ENCODE data around the gene RTN4RL1. TPM values are rescaled to one million over a fixed set of nuclear protein-coding genes. Genes with fewer than 3 reads are reported as not detected.

RTN4RL1 gene
- total and polyA plus RNA-seq, 9 of the 15 experiments (the other 6 are each of a cell fraction or from before 2014, with no cell fraction given), result 0.04 to 0.06 (median 0.04) TPM; not detected in 5

- CTCF ChIA-PET (ENCODE audit: low intra/inter-chr PET ratio), result no interaction called here
Observed at GRCh38 chr17:1940810-1941185, 84.3 kb downstream of the RTN4RL1 start.

More at GRCh38 chr17:1940810-1941185, 84.3 kb downstream of the RTN4RL1 start:
- Histone ChIP-seq H3K9me3 (replicated peaks; ENCODE audit: control insufficient read depth, insufficient read depth, low read depth, low read length) (no peaks in the 10 kb centered on the region), H3K4me2 (ENCODE audit: insufficient read depth, low read length) (no peak overlapping the region), H3K9me1 (ENCODE audit: control insufficient read depth, insufficient read depth, low read length) (no peaks in the 10 kb centered on the region), H3K9ac (ENCODE audit: insufficient read depth in 1 of 2, low read depth in 2 of 2, low read length in 2 of 2) (no peak overlapping the region; a peak in 1 of 4 replicates), H3K4me1 (replicated peaks in 1 of 2; ENCODE audit: control insufficient read depth in 2 of 2, insufficient read depth in 2 of 2, low read length in 2 of 2) (peaks cover 0 to 25% of the 10 kb centered on the region in 2 experiments; a peak in 1 of 5 replicates), H3K36me3 (ENCODE audit: control insufficient read depth, insufficient read depth, low read length) (no peaks in the 10 kb centered on the region), H3K79me2 (ENCODE audit: control insufficient read depth, insufficient read depth, low read length) (no peaks in the 10 kb centered on the region), H3K27ac (ENCODE audit: extremely low read depth, low read depth, low read length) (no peak overlapping the region), H4K20me1 (replicated peaks; ENCODE audit: control insufficient read depth, insufficient read depth, low read length) (no peaks in the 10 kb centered on the region), H3K4me3 (no peak overlapping the region), H2AFZ (ENCODE audit: low read depth, low read length) (no peak overlapping the region), H3K27me3 (ENCODE audit: control insufficient read depth in 2 of 2, insufficient read depth in 2 of 2, low read length in 2 of 2) (peaks cover 16 to 63% of the 10 kb centered on the region in 2 experiments; a peak in 4 of 5 replicates)
- WGBS (ENCODE audit: insufficient coverage, low coverage, missing lambda C conversion rate), result 2% methylated on average over 6 of the region's 10 CpGs
- DNase-seq (ENCODE audit: extremely low read depth in 1 of 4, low spot score in 3 of 4) (no peak), ATAC-seq (no peak), FAIRE-seq (no peak)
- in situ Hi-C loops (cut with MboI) (no loop called here), intact Hi-C loops (cut with micrococcal nuclease) (no loop called here)
- BruUV-seq (replicated peaks), result no TSS peak
- POLR2A ChIA-PET, result interaction anchor here (0.7 kb wide), 1 partner anchor 15 kb away, joined by 4 read pairs; no protein-coding TSS in a partner anchor
- TF ChIP-seq SREBF2 (CRISPR knock-in tag; IDR thresholded peaks at IDR 0.05), result no peak
- TF ChIP-seq SIRT6 (IDR thresholded peaks at IDR 0.05; ENCODE audit: low read depth, low read length), result no peak
- TF ChIP-seq, protein P1, sequence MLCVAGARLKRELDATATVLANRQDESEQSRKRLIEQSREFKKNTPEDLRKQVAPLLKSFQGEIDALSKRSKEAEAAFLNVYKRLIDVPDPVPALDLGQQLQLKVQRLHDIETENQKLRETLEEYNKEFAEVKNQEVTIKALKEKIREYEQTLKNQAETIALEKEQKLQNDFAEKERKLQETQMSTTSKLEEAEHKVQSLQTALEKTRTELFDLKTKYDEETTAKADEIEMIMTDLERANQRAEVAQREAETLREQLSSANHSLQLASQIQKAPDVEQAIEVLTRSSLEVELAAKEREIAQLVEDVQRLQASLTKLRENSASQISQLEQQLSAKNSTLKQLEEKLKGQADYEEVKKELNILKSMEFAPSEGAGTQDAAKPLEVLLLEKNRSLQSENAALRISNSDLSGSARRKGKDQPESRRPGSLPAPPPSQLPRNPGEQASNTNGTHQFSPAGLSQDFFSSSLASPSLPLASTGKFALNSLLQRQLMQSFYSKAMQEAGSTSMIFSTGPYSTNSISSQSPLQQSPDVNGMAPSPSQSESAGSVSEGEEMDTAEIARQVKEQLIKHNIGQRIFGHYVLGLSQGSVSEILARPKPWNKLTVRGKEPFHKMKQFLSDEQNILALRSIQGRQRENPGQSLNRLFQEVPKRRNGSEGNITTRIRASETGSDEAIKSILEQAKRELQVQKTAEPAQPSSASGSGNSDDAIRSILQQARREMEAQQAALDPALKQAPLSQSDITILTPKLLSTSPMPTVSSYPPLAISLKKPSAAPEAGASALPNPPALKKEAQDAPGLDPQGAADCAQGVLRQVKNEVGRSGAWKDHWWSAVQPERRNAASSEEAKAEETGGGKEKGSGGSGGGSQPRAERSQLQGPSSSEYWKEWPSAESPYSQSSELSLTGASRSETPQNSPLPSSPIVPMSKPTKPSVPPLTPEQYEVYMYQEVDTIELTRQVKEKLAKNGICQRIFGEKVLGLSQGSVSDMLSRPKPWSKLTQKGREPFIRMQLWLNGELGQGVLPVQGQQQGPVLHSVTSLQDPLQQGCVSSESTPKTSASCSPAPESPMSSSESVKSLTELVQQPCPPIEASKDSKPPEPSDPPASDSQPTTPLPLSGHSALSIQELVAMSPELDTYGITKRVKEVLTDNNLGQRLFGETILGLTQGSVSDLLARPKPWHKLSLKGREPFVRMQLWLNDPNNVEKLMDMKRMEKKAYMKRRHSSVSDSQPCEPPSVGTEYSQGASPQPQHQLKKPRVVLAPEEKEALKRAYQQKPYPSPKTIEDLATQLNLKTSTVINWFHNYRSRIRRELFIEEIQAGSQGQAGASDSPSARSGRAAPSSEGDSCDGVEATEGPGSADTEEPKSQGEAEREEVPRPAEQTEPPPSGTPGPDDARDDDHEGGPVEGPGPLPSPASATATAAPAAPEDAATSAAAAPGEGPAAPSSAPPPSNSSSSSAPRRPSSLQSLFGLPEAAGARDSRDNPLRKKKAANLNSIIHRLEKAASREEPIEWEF (CRISPR knock-in tag; IDR thresholded peaks at IDR 0.05), result no peak
- TF ChIP-seq MBD1 (CRISPR knock-in tag; IDR thresholded peaks at IDR 0.05), result no peak
